H1 (cell line): ENCODE data around the gene UNC5B. TPM values are rescaled to one million over a fixed set of nuclear protein-coding genes. Genes with fewer than 3 reads are reported as not detected.

Experiments used
- RNF2 ChIP-seq: fragments of 200-900, 300-1000 bp; sonication (generic); IDR thresholded peaks from 2 replicates; pipeline ENCODE4 v1.7.1; 2016; ENCODE audit warnings: borderline replicate concordance, low read depth, mild to moderate bottlenecking, antibody characterized with exemption, low read length; ENCODE audit not compliant: poor library complexity, severe bottlenecking; ENCODE audit errors: missing control alignments
- polyA plus RNA-seq, 7 experiments: library from polyadenylated mRNA; depleted of rRNA in 3 of 7; stranded (reverse) in 5 of 7; unstranded in 2 of 7; fragments of >200 nt in 5 of 7; fragments of 200-250 nt in 2 of 7; gene quantifications; 1 replicate in 5 of 7; 2 replicates in 1 of 7; 4 replicates in 1 of 7; pipeline versions ENCODE4 v1.2.1 to v1.2.3, GENCODE V29; 2011 to 2013; ENCODE audit warnings: missing spikeins in 2 of 7, mixed read lengths in 2 of 7
- total RNA-seq: library from RNA; stranded (reverse); fragmentation: NEBNext Ultra II Directional; extraction: Animal tissue kit (Norgen Biotek cat#: 25700); gene quantifications from 2 replicates; pipeline ENCODE4 v1.2.1, GENCODE V29; 2021

The UNC5B gene
- total and polyA plus RNA-seq, 2 of the 8 experiments (the other 6 are each of a cell fraction or from before 2014, with no cell fraction given), result 27.9 to 31.8 TPM

- no peak for TF ChIP-seq RNF2
- TF ChIP-seq, all 59 proteins: peak for 0
Measured at GRCh38 chr10:71263376-71263775, 51.0 kb downstream of the UNC5B start (continued).
